Measurements from ENCODE around the gene NMD3.
A peak's percentile ranks its signal among the peaks of the same experiment; 100 is the strongest.
"Not testable (repeated sequence)": the region's sequence is repeated elsewhere in the genome, so short reads cannot be mapped to it uniquely, and the experiment has no call there.

The NMD3 gene

DNA sequence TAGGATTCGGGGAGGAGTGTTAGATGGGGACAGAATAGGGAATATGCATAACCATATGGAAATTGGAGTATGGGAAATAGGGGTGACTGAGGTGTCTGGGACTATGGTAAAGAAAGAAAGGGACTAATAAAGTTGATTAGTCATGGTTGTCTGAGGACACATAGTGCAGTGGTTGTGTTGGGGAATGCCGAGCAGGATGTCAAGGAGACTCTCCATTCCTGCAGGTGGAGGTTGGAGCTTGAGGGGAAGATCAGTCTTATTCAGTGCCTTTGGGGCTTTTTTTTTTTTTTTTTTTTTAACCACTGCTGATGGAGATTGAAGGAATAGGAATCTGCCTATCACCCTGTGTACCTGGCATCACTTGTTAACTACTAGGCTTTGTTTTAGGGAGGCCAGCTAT is 10.8 kb downstream of the NMD3 start:
- no peak for DNase-seq

DNA sequence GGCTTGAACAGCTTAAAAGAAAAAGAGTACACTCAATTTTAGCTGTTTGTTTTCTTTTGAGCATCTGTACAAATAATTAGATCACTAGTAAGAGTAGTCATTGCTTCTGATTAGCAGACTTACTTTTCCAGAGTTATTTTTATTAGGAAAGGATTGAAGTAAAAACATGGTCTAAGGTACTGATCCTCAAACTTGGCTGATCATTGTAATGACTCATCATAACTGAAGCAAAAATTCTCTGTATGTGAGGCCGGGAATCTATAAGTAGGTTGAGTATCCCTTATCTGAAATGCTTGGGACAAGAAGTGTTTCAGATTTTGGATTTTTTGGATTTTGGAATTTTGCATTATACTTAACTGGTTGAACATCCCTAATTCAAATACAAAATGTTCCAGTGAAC is 12.4 kb downstream of the NMD3 start:
- no peak for DNase-seq

DNA sequence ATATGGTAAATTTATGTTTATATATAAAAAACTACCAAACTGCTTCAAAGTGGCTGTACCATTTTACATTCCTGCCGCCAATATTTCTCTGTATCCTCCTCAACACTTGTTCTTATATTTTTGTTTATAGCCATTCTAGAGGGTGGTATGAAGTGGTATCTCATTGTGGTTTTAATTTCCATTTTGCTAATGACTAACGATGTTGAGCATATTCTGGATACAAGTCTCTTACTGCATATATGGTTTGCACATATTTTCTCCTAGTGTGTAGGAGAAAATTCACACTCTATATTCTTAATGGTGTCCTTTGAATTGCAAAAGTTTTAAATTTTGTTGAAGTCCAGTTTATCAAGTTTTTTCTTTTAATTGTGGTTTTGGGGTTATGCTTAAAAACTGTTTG is 15.1 kb downstream of the NMD3 start:
- DNase-seq, result no peak

DNA sequence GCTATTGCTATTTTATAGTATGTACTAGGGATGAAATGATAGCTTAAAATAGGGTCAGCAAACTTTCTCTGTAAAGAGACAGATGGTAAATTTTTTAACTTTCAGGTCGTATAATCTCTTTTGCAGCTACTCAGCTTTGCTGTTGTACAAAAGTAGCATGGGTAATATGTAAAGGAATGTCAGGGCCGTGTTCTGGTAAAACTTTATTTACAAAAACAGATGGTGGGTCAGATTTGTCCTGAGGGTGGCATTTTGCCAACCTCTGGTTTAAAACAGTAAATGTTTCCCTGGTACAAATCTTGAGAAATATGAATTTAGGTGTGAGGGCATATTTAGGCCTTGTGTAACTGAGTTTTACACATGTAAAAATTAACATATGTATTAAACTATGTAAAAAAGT is 18.6 kb downstream of the NMD3 start:
- DNase-seq, result no peak

DNA sequence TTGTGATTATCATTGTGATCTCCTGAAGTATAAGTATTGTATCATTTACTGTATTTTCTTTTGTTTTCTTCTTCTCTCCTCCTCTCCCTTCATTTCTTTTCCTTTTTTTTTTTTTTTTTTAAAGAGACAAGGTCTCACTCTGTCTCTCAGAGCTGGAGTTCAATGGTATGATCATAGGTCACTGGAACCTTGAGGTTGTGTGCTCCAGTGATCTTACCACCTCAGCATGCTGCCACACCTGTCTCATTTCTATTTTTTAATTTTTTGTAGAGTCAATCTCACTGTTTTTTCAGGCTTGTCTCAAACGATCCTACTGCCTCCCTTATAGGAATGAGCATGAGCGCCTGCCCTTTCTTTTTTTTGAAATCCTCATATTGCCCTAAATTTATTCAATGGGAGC is 23.4 kb downstream of the NMD3 start:
- no peak for DNase-seq

DNA sequence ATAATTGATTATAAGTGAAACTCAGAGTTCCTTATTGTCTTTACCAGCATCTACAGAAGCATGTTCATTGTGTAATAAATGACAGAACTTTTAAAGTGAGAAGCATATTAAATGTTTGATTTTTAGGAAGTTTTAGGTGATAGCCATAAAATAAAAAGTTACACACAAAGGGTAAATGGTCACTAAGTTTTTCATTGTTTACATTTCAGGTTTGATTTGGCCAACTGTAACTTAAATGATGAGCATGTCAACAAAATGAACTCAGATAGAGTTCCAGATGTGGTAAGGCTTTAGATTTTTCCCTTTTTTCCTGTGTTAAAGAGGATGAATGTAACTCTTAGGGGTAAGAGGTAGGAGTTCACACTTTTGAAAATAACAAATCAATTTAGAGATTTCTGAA is 25.9 kb downstream of the NMD3 start:
- no peak for DNase-seq

DNA sequence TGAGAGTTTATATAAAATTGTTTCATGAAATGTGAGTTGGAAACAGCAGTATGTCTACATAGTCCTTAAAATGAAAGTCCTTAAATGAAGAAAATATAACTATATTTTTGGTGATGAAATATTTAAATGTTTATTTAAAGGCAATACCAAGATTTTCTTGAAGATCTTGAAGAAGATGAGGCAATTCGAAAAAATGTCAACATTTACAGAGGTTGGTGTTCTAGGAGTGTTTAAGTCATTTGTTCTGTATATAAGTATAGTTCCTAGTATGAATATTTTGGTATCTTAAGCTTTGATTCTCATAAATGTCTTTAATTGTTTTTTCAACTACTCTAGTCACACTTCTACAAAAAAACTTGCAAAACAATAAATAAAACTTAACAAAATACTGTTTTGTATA is 29.0 kb downstream of the NMD3 start:
- DNase-seq, result no peak

DNA sequence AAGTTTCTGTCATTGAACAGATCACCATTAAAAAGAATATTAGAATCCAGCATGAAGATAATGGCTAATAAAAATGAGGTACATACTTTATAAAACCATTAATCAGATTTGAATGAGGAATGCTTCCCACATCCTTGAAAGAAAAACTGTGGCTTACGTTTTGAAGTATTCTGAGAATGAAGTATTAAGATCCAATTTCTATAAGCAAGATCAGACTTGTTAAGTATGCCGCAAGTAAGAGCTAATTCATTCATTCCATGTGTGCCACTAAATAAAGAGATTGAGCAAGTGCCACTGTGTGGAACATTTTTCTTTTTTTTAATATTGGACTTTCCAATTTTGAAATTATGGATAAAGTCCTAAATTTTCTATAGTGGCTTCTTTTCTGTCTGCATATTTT is 30.6 kb downstream of the NMD3 start:
- no peak for DNase-seq

DNA sequence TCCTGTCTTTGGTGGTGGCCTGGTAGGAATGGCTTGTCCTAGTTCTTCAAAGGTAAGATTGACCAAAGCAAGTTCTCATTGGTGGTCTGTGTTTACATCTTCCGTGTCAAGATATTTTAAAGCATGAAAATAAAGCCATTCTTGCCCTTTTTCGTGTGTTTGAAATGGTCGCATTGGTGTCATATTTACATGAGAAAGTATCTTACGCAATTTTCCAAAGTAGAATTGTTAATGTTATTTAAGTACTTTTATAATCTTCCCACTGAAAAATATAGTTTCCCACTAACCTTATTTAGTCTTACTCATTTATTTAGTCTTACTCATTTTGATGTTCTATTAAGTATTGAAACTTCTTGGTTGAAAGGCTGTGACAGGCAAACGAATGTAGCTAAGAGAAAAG is 31.0 kb downstream of the NMD3 start:
- DNase-seq, result no peak

DNA sequence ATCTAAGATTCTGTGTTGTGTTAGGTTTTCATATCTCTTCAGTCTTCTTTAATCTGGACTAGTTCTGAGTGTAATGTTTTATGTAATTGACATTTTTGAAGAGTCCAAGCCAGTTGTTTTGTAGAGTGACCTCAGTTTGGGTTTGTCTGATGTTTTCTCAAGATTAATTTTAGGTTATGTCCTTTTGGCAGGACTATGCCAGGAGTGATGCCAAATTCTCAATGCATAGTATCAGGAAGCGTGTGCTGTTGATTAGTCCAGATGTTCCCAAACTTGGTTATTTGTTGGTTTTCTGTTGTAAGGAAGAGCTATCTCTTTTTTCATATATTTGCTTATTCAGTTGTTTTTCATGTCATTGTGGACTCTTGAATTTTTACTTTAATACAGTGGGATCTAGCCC is 32.6 kb downstream of the NMD3 start:
- no peak for DNase-seq

DNA sequence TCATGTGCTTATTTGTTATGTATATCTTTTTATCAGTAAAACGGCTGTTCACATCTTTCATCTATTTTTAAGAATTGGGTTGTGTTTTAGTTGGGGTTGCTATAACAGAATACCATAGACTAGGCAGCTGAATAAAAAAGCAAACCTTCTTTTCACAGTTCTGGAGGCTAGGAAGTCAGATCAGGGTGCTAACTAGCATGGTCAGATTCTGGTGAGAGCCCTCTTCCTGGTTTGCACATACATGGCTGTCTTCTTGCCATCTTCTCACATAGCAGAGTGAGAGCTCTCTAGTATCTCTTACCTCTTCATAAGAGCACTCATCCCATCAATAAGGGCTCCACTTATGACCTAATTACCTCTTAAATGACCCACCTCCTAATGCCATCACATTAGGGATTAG is 33.8 kb downstream of the NMD3 start:
- no peak for DNase-seq

DNA sequence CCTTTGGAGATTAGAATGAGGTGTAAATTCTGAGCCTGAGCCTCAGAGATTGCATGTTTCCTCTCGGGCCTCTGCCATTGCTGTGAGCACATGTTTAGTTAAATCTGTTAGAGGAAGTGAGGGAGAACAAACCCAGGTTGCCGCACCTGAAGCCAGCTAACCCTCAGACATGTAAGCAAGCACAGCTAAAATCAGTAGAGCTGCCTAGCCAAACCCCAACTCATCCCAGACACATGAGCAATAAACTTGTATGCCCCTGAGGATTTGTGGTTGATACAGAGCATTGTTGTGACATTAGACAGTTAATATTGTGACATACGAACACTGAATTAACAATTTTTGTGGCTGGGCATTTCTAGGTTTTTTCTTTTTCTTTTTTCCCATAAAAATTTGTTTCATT is 41.9 kb downstream of the NMD3 start:
- no peak for DNase-seq

DNA sequence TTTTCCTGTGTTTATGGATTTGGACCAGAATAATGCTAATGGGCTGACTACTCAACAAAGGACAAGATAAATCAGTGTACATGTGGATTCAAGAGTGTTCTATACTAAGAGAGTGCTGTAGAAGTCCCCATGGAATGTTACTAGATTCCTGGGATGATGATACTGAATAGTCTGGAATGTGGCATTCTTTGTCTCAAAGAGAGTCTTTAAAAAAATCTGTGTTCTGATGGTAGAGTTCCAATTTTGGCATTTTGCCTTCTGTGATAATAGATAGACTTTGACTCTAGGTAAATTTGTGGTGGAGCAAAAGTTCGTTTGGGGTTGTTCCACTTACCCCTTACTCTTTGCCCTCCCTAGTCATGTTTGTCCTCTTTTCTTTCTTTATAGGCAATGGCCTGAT is 43.7 kb downstream of the NMD3 start:
- no peak for DNase-seq

DNA sequence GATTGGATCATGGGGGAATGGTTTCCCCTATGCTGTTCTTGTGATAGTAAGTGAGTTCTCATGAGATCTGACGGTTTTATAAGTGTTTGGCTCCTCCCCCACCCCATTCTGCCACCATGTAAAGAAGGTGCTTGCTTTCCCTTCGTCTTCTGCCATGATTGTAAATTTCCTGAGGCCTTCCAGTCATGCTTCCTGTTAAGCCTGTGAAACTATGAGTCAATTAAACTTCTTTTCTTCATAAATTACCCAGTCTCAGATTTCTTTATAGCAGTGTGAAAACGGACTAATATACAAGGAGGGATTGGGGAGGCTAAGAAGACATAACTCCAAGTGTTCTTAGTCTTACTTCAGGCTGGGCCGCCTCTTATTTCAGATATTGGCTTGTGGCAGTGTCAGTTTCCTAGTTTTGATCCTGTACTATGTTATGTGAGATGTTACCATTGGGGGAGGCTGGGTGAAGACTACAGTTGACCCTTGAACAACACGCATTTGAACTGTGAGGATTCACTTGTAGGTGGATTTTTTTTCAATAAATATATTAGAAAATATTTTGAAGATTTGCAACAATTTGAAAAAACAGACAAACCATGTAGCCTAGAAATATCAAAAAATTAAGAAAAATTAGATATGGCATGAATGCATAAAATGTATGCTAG is 44.9 kb downstream of the NMD3 start:
- no peak for DNase-seq

DNA sequence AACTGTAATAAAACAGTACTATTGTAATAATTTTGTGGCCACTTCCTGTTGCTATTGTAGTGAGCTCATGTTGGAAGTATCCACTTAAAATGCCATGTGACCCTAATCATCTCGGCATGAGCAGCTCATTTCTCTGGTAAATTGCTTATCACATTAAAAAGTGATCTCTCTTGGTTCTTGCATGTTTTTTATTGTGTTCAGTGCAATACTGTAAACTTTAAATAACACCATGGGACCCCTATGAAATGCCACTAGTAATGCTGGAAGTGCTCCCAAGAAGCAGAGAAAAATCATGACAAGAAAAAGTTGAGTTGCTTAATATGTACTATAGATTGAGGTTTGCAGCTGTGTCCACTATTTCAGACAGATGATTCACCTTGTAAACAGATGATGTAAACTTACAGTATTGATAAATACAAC is 45.6 kb downstream of the NMD3 start:
- DNase-seq, result no peak

DNA sequence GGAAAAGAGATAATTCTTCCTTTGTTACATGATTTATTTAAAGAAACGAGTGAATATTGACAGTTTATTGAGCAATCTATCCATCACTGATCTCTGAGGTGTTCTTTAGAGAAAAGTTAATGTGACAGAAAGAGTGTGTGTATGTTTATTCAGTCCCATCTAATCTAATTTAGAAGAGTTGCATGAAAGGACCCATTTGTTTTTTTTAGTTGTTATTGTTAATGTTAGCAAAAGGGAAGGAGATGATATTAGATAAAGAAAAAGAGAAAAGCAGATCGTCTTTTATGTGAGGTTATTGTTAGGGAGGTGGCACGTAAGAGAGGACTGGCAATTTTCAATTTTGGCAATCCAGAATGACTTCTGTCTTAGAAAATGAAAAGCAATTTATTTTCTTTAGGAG is 46.5 kb downstream of the NMD3 start:
- DNase-seq, result no peak

DNA sequence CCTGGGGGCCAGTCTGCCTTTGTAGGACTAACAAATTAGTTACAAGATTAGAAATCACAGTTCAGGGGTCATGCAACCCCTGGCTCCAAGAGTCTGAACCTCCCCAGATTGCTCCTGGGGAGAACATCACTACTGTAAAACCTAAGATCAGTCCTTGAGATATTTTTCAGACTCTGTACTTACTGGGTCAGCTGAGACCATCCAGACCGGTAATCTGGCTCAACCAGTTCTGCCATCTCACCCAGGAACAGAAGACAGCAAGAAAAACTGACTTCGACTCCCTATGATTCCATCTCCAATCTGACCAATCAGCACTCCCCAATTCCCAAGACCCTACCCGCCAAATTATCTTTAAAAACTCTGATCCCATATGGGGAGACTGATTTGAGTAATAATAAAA is 47.5 kb downstream of the NMD3 start:
- no peak for DNase-seq

DNA sequence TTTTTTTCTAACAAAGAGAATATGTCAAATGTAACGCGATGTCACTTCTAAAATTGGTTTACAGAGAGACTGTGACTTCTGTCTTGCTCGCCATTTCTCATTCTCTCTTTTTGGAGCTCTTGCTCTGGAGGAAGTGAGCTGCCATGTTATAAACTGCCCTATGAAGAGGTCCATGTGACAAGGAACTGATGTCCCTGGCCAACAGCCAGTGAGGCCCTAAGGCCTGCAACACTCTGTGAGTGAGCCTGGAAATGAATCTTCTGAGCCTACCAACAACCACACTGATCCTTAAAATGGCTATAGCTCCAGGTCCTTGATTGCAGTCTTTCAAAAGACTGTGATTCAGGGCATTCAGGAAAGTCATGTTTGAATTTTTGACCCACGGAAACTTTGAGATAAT is 49.9 kb downstream of the NMD3 start:
- DNase-seq, result no peak

DNA sequence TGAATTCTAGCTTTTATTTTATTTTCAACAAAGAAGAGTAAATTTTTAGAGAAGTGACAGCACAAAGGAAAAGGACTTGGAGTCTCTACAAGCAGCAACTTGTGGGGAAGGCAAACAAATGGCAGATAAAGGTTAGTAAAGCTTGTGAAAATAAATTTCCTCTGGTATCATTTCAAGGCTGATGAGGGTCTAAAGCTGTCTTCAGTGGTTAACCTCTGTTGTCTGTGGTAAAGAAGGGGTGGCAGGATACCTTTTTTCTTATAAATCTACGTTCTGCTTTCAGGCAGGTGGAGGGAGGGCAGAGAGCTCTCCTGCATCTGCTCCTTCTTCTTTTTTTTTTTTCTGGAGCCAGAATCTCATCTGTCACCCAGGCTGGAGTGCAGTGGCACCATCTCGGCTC is 50.5 kb downstream of the NMD3 start:
- DNase-seq, result no peak

DNA sequence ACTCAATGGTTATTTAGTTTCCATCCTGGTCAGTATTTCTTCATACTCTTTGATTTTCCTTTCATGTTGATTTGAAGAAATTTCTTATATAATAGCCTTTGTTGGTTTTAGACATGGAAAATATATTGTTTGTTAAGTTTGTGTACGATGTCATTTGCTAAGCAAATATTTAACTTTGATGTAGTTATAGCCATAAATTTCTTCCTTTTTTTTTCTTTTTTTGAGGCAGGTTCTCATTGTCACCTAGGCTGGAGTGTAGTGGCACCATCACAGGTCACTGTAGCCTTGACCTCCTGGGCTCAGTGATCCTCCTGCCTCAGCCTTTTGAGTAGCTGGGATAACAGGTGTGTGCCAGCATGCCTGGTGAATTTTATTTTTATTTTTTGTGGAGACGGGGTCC is 51.4 kb downstream of the NMD3 start:
- no peak for DNase-seq

DNA sequence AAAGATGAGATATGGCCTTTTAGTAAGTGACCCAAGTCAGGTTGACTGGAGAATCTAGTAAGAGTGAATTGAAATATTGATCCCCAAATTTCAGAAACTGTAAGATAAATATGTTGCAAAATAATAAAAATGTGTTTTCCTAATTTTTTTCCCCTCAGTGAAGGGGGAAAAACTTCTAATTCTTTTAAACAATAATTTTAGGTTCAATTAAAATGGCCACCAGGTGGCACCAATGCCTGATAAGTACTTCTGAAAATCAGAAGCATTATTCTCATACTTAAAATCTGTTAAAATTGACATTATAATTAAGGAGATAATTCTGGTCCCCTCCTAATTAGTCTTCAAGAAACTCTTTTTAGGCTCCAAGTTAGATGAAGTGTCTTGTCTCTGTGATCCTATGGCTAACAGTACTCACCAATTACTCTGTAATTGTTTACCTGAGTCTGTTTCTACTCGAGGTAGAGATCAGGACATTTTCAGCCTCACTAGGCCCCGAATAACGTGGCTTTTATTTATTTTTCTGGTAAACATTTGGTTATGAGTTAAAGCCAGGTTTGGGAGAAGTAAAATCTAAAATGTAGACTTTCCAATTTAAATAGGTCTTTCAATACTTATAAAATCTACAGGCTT is 52.6 kb downstream of the NMD3 start:
- DNase-seq, result peak; percentile 39

DNA sequence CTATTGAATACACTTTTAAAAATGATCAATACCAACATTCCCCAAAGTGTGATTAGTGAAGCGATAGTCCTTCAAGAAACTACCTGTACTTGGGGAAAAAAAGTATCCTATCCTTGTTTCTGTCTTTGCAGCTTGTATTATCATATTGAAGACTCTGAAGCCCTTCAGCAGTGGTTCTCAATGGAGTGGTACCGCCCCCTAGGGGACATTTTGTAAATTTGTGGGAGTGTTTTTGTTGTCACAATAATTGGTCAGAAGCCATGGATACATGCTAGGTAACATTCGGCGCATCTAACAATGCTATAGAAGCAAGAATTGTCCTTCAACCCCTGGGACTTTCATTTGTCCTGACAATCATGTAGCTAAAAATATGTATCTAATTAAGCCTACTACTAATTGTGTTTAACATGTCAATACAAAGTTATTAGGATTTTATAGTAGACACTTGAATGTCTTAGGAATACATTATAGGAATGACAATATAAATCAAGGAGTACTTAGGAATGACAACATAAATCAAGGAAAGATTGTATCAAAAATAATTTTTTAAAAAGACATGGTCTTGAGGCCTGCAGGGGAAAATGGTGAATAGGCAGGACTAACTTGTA is 53.7 kb downstream of the NMD3 start:
- peak; percentile 54 for DNase-seq

DNA sequence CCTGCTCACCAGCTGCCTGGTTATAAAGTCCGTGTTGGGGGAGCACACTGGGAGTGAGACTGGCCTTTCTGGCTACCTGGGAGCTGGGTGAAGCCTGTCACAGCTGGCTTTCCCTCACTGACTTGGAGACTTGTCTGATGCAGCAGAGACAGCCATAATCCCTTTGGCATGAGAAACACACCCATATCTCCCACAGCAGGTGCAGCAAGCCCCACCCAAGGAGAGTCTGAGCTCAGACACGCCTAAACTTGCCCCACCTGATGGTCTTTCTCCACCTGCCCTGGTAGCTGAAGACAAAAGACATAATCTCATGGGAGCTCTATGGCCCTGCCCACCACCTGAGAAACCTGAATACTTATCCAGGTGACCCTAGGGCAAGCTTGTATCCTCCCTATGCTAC is 54.8 kb downstream of the NMD3 start:
- no peak for DNase-seq

DNA sequence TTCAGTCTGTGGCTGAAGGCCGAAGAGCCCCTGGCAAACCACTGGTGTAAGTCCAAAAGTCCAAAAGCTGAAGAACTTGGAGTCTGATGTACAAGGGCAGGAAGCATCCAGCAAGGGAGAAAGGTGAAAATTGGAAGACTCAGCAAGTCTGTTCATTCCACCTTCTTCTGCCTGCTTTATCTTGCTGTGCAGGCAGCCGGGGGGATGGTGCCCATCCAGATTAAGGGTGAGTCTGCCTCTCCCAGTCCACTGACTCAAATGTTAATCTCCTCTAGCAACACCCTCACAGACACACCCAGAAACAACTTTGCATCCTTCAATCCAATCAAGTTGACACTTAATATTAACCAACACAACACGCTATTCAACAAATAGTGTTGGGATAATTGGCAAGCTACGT is 61.3 kb downstream of the NMD3 start:
- not testable (repeated sequence) for DNase-seq

DNA sequence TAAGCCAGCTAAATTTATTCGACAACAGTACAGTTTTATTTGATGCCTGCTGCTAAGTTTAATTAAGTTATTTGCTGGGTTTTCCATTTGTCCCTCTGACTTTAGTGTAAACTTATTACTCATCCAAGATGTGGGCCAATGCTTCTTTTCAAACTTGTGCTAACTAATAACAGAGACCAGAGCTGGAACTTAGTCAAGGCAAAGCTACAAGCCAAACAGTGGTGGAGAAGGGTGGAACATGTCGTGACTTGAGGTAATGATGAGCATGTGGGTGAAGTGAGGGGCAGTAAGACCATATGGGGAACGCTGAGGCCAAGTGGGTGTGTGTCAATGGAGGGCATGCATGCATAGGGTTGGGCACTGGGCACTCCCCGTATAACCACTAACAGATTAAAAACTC is 63.9 kb downstream of the NMD3 start:
- DNase-seq, result no peak
